ENCODE results near the gene LYPD6B. TPM values are rescaled to one million over a fixed set of nuclear protein-coding genes. Genes with fewer than 3 reads are reported as not detected.

LYPD6B gene
- total RNA-seq, 1 experiment from 2014 or later = 1.9 TPM

- H3K36me3 ChIP-seq (replicated peaks; ENCODE audit: control insufficient read depth, insufficient read depth, low read length) = no peaks in the 10 kb centered on the region
- no peaks in the 10 kb centered on the region for H3K27me3 ChIP-seq (ENCODE audit: control insufficient read depth, insufficient read depth, low read length)
- no peak overlapping the region for H3K4me3 ChIP-seq (ENCODE audit: insufficient read depth, low read depth, low read length)
- DNase-seq = no peak
These were observed 220.0 kb downstream of the LYPD6B start for GRCh38 chr2:149258531-149258930.

DNA sequence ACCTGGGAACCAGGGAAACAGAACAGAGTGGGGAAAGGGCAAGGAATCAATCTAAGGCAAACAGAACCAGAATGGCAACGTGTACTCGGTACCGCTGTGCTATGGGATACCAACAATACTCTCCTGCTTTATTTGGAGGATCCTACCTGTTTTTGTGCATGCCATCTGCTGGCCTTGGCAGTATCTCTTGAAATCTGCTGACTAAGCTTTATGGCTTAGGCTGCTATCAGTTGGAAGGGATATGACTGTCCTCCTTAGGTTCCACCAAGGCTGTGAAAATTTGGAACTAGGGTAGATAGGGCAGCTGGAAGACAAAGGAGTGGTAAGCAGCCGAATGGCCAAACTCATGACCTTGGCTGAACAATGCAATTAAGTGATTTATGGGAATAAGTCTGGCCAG, 220.6 kb downstream of the LYPD6B start:
- Histone ChIP-seq H3K36me3 (replicated peaks; ENCODE audit: control insufficient read depth, insufficient read depth, low read length) (no peaks in the 10 kb centered on the region), H3K4me3 (ENCODE audit: insufficient read depth, low read depth, low read length) (no peak overlapping the region), H3K27me3 (ENCODE audit: control insufficient read depth, insufficient read depth, low read length) (no peaks in the 10 kb centered on the region)
- DNase-seq = no peak

DNA sequence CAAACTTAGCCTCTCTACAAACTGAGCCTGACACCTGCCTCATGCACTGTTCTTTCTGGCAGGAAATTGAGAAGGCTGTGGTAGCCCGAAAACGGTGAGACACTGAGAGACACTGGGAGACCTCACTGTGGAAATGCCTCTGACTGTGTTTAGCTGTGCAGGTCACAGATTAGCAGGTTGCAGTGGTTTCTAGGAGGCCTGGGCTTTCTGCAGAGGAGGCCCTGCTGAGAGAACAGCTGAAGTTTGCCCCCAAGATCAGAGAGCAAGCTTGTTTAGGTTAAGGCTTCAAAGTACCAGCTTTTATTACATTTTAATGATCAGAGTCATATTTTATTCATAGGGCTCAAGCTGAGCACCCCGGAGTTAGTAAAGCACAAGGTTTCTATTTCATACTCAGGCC, 223.2 kb downstream of the LYPD6B start:
- no peak for DNase-seq
- no peaks in the 10 kb centered on the region for H3K36me3 ChIP-seq (replicated peaks; ENCODE audit: control insufficient read depth, insufficient read depth, low read length)
- no peaks in the 10 kb centered on the region for H3K27me3 ChIP-seq (ENCODE audit: control insufficient read depth, insufficient read depth, low read length)
- H3K4me3 ChIP-seq (ENCODE audit: insufficient read depth, low read depth, low read length) = no peak overlapping the region

Other genes with a start within 250 kb of the LYPD6B start
- gene KIF5C, start 163.5 kb upstream of the LYPD6B start, total RNA-seq (2014; rRNA removed; shearing (Covaris generic)) = 24.0 and 38.2 TPM in 2 replicates